Suppressor macrophage (primary cell): ENCODE results near the gene DDX51.

Source experiments
- DNase-seq, 4 experiments: peaks; one replicate each; pipeline ENCODE4 v3.0.0-alpha.2; 2020 to 2022

DDX51 gene

GRCh38 chr12:132179431-132180362 is 35.6 kb upstream of the DDX51 start:
- no peak for DNase-seq

GRCh38 chr12:132178801-132179401 is 34.8 kb upstream of the DDX51 start:
- no peak for DNase-seq

- peak; percentile 37 to 62 (median 54) for DNase-seq
Observed at GRCh38 chr12:132178316-132178715, 34.2 kb upstream of the DDX51 start.

- no peak for DNase-seq
Observed at GRCh38 chr12:132176920-132177551, 32.9 kb upstream of the DDX51 start.

GRCh38 chr12:132176385-132176919 is 32.3 kb upstream of the DDX51 start:
- DNase-seq, result peak in 1 of 4 experiments; percentile 18

- DNase-seq, result no peak
Observed at GRCh38 chr12:132175496-132176384, 31.6 kb upstream of the DDX51 start.

GRCh38 chr12:132174839-132175490 is 30.8 kb upstream of the DDX51 start:
- DNase-seq, result no peak

GRCh38 chr12:132174015-132174838 is 30.1 kb upstream of the DDX51 start:
- DNase-seq, result no peak

- DNase-seq, result no peak
Observed at GRCh38 chr12:132173135-132174014, 29.3 kb upstream of the DDX51 start.

- DNase-seq, result no peak
Observed at GRCh38 chr12:132172619-132173018, 28.5 kb upstream of the DDX51 start.

- no peak for DNase-seq
Observed at GRCh38 chr12:132171968-132172521, 27.9 kb upstream of the DDX51 start.

GRCh38 chr12:132171293-132171967 is 27.3 kb upstream of the DDX51 start:
- no peak for DNase-seq

GRCh38 chr12:132170637-132171292 is 26.6 kb upstream of the DDX51 start:
- no peak for DNase-seq

- DNase-seq, result no peak
Observed at GRCh38 chr12:132170094-132170636, 26.0 kb upstream of the DDX51 start.

- DNase-seq, result no peak
Observed at GRCh38 chr12:132169376-132169775, 25.3 kb upstream of the DDX51 start.

- no peak for DNase-seq
Observed at GRCh38 chr12:132168311-132169031, 24.4 kb upstream of the DDX51 start.
